SK-N-DZ (cell line): ENCODE results near the gene MYO3B.
"Not testable (repeated sequence)": the region's sequence is repeated elsewhere in the genome, so short reads cannot be mapped to it uniquely, and the experiment has no call there.

Source experiments
- DNase-seq: peaks from one replicate; pipeline ENCODE4 v3.0.0-alpha.2; 2015; ENCODE audit warnings: low spot score

MYO3B gene

DNA sequence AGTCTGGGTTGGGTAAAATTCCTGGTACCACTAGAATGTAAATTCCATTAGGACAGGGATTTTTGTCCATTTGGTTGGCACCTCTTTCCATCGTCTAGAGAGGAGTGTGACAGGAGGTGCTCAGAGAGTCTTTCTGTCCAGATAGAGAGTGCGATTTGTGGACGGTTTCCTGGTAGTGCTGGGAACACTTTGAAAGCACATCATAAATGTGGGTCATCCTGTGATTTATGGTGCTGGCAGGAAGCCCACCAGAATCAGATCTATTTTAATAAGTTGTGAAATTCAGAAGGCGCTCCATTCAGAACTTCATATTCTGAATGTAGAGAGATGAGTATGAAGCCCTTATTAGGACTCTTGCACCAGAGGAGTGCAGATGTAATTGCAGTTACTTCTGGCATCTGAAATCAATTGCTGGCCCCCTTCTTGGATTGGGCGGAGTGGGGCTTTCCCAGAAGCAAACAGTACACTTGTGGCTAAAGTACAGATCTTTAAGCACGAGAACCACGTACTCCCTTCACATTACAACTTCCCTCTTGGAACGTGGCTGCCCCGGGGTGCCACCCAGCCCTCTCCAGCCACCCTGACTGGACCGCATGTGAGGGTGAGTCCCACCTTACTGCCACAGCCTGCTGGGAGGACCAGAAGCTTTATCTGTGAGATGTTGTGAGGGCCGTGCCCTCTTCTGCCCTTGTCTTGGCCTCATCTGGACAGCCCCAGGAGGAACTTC is 243.2 kb downstream of the MYO3B start:
- no peak for DNase-seq

DNA sequence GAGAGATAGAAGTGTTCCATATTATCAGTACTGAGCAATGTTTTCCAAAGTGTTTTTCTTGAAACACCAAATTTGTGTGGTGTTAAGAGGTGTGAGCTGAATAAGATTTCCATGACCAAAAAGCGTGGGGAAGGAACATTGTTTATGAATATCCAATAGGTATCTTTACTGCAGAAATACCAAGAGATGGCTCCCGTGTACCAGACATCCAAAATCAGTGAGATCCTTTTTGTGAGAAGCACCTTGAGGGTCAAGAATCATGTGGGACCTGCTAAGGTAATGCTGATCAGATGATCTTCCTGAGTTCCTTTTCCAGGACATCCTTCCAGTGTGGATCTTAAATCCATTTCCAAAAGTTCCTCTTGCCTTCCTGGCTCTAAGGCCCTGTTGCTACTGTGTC is 246.0 kb downstream of the MYO3B start:
- DNase-seq, result no peak

DNA sequence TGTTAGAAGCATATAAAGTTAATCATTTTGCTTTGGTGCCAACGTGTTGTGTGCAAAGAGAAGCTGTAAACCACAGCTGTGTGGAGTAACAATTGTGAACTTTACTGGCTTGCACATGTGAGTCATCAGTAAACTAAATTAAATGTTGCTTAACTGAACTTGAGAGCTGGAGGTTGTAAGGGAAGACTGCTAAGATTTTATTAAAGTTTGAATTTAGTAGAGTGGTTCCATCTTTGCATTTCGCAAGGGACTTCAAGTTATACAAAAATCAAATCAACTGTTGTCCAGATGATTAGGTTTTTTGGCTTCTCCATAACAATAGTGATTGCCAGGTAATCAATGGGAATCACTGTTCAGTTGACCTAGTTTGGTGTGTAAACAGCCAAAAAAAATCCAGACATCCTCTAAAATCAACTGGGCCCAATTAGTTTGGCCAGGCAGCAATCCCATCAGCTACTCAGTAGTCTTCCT is 247.4 kb downstream of the MYO3B start:
- DNase-seq, result no peak

DNA sequence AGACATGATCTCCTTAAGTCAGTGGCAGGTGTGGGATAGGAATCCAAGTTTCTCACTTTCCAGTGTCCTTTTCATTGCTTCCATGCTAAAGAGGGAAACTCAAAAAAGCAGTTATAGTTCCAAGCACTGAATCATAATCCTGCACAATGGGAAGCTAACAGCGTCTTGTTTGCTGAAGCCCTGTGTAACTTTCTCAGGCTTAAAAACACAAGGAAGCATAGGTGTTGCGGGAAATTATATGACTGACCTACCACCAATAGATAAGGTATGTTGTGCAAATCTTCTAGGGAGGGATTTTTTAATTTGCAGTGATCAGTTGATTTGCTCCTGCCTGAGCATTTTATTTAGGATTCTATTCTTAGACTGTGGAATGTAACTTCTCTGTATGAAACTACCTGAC is 250.9 kb downstream of the MYO3B start:
- no peak for DNase-seq

DNA sequence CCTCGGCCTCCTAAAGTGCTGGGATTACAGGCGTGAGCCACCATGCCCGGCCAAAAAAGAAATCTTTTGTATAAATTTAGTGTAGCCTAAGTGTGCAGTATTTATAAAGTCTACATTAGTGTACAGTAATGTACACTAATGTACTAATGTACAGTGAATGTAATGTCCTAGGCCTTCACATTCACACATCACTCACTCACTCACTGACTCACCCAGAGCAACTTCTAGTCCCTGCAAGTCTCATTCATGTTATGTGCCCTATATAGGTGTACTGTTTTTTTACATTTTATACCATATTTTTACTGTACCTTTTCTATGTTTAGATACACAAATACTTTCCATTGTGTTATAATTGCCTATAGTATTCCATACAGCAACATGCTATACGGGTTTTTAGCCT is 254.9 kb downstream of the MYO3B start:
- no peak for DNase-seq

DNA sequence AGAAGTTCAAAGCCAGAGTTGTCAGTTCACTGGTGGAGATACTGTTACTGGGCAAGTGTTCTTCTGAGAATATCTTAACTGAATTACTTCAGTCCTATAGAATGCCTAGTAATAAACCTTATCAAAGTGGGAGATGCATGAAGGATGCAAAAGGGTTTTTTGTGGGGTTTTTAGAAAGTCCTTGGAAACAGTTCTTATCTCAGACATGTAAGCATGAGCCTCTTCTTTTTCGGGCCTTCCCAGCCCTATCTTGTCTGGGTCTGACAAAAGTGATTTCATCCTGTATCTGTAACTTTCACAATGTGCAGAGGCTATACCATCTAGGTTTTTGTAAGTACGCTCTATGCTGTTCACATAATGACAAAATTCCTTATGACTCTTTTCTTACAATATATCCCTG is 255.5 kb downstream of the MYO3B start:
- no peak for DNase-seq

DNA sequence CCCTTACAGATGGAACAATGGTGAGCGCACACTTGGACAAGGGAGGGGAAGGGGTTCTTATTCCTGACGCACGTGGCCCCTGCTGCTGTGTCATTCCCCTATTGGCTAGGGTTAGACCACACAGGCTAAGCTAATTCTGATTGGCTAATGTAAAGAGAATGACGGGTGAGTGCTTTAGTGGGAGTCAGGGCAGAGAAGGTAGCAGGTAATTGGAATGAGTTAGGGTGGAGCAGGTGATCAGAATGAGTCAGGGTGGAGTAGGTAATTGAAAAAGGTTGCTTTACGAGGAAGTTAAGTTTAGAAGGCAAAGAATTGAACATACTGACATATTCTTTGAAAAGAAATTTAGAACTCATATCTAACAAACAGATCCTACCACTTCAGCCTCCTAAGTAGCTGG is 256.4 kb downstream of the MYO3B start:
- DNase-seq, result not testable (repeated sequence)

DNA sequence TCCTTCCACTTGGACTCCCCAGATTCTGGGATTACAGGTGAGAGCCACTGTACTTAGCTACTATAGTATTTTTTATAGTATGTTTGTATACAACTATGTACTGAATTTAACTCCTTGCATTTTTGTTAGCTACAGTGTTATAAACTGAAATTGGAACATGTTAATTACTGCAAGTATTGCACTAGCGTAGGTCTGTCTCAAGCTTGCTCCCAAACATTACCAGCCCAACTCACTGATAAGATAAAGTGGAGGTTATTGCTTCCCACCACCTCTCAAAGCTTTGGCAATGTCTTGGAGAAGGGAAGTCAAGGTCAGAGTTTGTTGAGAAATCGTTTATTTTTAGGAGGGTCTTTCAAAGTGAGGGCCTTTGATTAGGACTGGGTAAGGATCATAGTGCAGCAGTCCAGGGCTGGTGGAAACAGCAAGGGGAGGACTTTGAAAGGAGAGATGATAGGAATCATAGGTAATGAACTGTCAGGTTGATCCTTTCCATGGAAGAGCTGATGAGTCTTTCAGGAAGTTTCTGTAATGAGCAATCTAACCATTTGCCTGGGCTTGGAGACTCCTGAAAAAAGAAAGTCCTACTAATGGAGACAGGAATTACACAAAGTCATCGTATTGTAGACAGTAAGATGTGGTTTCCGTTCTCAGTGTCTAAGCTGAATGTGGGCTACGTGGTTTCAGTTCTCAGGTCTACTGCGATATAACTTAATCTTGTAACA is 257.1 kb downstream of the MYO3B start:
- DNase-seq, result no peak

DNA sequence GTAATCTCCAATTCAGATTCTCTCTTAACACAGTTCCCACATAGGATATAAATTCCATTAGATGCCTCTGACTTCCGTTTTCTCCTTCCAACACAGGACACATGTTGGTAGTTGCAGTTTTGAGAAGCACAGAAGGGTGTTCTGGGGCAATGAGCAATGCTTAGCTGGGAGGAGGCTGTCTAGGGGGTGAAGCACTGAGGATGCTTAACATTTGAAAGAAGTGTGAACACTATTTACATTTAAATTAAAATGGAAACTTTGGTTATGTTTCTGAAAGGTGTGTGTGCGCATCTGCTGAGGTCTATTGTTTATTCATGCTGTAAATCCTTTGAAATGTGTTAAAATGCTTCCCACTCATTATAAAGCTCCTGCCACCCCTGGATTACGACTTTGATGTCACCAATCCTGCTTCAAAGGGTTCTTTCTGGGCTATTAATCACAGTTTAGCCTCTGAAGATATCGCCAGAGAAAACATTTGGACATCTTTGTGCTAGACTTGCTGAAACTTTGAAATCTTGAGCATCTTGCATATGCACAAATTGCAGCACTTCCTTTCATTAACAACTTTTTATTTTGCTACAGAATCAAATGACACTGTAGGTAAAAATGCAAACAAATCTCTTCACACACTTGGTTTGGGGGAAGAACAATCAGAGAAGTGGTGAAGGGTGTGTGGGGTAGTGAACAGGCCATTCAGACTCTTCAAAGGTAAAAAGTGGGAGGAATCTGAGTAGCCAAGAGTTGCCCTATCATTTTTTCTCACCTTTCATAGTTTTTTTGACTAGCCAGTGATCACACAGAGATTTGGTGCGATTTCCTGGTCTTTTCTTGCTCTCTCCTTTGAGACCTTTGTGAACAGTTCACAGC is 258.4 kb downstream of the MYO3B start:
- DNase-seq, result no peak

DNA sequence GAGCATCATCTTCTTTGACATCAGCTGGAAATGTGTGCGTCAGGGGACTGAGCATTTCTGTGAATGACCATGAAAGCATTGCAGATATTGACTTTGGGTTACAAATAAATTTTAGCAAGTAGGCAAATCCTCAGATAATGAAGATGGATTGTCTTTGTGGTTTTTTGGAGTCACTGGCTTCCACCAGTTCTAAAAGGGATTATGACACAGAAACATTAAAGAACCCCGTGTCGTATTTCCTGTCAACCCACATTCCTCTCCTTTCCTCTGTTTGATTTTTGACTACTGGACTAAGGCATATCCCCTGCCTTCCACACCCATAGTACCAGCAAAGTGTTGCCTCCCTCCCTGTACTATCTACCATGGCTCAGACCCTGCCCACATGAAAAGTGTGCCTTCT is 268.1 kb downstream of the MYO3B start:
- DNase-seq, result no peak

DNA sequence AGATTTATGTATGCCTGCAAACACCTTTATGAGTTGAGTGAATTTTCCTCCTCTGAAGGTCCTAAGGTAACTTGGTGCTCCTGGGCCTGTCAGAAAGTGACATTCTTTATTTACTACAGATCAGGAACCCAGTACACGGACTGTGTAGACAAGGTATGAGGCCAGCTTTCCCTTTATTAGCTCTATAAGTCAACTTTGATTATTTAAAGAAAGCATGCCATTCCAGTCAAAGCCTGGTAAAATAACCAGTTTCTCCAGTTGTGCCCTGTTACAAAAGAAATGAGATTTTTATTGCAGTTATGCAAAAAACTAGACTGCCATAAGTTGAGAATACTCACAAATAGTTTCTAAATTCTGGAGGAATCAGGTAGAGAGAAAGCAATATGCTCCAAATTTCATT is 271.1 kb downstream of the MYO3B start:
- no peak for DNase-seq

DNA sequence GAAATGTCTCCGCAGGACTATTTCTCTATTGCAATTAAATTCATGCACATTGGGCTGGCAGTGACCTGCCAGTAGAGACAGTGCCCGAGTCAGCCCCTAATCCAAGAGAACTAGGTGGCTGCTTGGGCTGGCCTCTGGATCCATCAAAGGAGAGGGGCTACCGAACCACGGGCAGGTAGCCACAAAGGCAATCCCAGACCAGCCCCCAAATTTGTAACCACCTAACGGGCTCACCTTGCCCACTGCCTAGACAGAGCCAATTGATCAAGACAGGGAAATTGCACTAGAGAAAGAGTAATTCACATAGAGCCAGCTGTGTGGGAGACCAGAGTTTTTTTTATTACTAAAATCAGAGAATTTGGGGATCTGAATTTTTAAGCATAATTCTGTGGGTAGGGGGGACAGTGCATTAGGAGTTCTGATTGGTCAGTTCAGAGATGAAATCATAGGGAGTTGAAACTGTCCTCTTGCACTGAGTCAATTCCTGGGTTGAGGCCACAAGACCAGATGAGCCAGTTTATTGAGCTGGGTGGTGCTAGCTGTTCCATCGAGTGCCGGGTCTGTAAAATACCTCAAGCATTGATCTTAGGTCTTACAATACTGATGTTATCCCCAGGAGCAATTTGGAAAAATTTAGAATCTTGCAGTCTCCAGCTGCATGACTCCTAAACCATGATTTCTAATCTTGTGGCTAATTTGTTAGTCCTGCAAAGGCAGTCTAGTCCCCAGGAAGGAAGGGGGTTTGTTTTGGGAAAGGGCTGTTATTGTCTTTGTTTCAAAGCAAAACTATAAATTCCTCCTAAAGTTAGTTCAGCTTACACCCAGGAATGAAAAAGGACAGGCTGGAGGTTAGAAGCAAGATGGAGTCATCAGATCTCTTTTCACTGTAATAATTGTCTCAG is 276.8 kb downstream of the MYO3B start:
- no peak for DNase-seq

DNA sequence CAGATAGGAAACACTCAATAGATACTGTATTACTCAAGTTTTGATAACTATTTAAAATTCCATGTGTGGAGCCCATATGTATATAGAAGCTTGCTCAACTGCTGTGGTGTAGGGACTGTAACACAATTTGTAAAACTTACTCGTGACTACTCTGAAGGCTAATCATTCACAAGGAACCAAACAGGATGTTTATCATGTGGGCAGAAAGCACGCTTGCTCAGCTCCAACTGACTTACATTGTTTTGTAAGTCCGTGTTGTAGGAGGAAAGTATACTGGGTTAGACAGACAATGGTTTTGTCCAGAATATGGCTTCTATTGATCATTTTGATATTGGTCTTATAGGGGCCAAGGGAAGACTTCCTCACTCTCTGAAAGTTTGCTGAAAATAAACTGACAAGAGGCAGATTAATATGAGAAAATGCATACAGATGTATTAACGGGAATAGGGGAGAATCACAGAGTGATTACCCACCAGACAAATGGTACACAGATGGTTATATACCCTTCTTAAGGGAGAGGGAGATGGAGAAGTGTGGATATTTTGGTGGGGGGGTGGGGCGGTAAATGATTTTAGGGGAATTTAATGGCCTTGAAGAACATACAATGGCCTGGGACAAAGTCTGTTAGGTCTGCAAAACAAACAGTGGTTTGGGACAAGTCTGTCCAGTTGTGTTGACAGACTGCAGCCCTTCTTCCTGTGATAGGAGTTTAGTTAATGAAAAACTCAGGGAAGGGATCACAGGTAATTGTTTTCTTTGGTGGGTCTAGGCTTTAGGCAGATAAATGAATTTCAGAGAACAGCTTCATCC is 277.9 kb downstream of the MYO3B start:
- DNase-seq, result no peak

DNA sequence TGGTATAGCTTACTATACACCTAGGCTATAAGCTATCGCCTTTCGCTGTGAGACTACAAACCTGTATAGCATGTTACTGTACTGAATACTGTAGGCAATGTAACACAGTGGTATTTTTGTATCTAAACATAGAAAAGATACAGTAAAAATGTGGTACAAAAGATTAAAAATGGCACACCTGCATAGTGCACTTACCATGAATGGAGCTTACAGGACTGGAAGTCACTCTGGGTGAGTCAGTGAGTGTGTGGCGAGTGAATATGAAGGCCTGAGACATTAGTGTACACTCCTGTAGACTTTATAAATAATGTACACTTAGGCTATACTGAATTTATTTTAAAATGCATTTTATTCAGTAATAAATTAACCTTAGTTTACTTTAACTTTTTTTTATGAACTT is 279.0 kb downstream of the MYO3B start:
- no peak for DNase-seq

DNA sequence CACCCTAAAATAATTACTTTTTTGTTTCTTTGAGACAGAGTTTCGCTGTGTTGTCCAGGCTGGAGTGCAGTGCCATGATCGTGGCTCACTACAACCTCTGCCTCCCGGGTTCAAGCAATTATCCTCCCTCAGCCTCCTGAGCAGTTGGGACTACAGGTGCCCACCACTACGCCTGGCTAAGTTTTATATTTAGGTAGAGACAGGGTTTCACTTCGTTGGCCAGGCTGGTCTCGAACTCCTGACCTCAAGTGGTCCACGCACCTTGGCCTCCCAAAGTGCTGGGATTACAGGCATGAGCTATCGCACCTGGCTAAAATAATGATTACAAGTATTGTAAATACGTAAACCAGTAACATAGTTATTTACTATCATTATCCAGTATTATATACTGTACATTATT is 279.8 kb downstream of the MYO3B start:
- DNase-seq, result no peak

DNA sequence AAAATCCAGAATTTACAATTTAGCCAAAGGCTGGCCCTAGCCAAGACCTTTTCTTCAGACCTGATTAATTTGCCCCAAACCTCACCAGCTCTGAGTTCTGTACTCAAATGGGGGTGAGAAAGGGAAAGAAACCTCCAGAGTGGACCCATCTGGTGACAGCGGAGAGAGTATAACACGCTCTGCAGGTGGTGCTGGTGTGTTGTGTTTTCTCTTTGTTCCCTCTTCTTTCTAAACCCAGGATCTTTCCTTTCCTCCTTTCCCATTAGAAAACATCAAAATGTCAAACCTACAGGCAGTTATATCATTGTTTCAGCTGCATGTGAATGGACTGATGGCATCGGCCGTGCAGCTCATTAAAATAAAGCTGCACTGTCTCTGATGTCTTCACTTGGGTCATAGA is 283.9 kb downstream of the MYO3B start:
- DNase-seq, result no peak

DNA sequence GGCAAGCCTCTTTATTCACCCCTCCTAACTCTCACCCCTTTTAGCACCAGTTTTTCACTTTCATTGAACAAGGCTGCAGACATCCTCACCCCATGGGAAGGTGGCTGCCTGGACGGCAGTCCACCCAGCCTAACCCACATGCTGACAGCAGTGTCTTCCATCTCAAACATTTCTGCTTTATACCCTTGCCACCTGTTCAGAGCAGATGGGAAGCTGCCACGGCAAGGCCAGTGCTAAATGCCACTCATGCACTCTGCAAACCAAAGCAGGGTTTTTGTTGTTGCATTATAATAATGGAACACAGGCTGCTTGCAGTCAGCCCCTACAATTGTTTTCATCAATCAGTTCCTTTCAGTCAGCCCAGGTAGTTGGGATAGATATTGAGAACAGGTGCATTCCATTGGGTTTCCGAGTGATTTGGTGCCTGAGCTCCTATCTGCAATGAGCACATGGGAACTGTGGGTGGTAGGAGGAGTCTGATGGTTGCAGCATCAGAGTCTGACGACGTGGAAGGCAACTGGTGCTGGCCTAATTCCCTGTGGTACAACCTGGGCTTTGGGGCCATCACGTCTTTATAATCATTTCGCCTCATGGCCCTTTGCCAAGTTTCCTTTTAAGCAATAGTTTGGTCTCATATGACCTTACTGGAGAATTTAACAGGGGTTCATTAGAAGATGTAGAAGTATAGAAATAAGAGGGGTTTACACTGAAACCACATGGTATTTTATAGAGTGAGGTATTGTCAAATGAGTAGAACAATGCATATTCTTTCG is 284.7 kb downstream of the MYO3B start:
- no peak for DNase-seq

DNA sequence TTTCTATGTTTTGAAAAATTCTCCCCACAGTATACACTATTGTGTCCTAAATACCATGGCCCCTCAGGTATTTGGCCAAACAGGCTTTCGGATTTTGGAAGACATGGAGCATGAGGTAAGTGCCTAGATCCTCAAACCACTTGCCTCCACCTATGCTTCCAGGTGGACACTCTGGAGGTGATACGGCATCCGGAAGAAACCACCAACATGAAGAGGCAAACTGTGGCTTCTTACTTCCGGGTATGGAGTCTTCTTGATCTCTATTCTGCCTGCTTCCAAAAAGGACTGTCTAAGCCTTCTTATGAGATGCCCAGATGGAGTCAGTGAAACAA is 285.2 kb downstream of the MYO3B start:
- DNase-seq, result no peak

DNA sequence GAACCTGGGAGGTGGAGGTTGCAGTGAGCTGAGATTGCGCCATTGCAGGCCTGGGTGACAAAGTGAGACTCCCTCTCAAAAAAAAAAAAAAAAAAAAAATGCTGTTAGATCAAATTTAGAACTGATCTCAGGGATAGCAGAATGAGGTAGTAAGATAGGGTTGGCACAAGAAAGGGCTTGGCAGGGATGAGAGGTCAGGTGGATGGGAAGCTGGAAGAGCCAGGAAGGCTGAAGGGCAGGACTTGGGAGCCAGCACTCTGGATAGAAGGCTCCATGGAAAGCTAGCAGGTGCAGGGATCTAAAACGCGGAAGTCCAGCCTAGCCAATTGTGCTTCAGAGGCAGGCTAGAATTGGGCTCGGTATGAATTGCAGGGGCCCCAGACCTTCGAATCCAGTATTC is 286.3 kb downstream of the MYO3B start:
- DNase-seq, result no peak

DNA sequence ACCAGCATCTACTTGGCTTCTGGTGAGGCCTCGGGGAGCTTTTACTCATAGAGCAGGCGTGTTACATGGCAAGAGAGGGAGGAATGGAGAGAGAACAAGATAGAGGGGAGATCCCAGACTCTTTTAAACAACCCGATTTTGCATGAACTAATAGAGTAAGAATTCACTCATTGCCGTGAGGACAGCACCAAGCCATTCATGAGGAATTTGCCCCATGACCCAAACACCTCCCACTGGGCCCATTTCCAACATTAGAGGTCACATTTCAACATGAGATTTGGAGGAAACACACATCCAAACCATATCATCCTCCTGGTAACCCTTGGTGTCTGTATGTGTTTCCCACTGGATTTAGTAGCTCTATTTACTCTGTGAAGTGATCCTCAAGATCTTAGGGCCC is 287.3 kb downstream of the MYO3B start:
- no peak for DNase-seq
